ENCODE results near the gene RPTOR.

Gene RPTOR

DNA sequence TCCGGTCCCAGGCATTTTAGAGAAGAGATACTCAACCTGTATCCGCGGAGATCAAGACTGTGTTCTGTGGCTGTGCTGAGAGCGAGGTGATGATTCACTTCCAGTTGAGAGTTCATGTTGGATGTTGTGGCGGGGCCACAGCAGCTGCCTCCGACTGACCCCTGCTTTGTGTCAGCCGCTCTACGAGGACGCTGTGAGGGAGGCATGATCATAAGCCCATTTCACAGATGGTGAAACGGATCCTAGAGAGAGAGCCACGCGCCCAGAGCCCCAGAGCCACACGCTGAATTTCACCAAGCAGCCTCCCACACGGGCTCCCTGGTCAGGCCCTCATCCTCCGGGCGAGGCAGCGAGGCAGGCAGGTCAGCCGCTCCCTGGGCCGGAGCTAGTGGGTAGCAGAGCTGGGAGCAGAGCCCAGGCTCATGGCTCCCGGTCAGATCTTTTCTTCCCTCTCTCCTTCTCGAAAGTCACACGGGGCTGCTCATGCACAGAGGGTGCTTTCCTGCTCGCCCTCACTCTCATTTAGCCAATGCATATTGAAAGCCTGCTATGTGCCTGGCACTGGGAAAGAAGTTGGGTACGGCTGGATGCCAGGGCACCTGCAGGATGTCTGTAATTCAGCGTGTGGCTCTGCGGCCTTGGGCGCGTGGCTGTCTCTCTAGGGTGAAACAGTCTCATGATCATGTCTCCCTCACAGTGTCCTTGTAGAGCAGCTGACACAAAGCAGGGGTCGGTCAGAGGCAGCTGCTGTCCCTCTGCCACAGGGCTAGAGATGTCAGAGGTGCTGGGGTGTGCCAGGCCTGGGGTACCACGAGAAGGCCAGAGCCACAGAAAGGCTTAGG, 291.4 kb downstream of the RPTOR start:
- in situ Hi-C loops (cut with MboI; ENCODE audit: low pct_unique_long_range_greater_than_20kb, low sequenced_read_pairs, unreplicated experiment) = no loop called here
- TF ChIP-seq, protein P1, sequence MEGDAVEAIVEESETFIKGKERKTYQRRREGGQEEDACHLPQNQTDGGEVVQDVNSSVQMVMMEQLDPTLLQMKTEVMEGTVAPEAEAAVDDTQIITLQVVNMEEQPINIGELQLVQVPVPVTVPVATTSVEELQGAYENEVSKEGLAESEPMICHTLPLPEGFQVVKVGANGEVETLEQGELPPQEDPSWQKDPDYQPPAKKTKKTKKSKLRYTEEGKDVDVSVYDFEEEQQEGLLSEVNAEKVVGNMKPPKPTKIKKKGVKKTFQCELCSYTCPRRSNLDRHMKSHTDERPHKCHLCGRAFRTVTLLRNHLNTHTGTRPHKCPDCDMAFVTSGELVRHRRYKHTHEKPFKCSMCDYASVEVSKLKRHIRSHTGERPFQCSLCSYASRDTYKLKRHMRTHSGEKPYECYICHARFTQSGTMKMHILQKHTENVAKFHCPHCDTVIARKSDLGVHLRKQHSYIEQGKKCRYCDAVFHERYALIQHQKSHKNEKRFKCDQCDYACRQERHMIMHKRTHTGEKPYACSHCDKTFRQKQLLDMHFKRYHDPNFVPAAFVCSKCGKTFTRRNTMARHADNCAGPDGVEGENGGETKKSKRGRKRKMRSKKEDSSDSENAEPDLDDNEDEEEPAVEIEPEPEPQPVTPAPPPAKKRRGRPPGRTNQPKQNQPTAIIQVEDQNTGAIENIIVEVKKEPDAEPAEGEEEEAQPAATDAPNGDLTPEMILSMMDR (IDR thresholded peaks at IDR 0.05; ENCODE audit: extremely low read depth, insufficient read depth, missing control alignments) = no peak
- no peak for DNase-seq (ENCODE audit: low spot score)

DNA sequence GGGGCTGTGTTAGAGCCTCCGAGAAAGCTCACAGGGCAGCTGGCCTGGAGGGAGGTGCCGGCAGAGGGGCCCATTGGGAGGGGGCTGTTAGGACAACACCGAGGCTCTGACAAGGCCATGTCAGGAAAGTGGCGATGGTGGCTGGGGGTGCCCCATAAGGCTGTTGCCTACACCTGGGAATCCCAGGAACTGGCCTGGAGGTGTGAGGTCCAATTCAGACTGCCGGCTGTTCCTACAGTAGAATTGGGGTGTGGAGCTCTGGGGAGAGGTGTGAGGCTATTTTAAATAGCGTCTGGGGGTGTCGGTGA, 292.0 kb downstream of the RPTOR start:
- in situ Hi-C loops (cut with MboI; ENCODE audit: low pct_unique_long_range_greater_than_20kb, low sequenced_read_pairs, unreplicated experiment) = no loop called here
- no peak for DNase-seq (ENCODE audit: low spot score)
- TF ChIP-seq, protein P1 (IDR thresholded peaks at IDR 0.05; ENCODE audit: extremely low read depth, insufficient read depth, missing control alignments) = no peak

DNA sequence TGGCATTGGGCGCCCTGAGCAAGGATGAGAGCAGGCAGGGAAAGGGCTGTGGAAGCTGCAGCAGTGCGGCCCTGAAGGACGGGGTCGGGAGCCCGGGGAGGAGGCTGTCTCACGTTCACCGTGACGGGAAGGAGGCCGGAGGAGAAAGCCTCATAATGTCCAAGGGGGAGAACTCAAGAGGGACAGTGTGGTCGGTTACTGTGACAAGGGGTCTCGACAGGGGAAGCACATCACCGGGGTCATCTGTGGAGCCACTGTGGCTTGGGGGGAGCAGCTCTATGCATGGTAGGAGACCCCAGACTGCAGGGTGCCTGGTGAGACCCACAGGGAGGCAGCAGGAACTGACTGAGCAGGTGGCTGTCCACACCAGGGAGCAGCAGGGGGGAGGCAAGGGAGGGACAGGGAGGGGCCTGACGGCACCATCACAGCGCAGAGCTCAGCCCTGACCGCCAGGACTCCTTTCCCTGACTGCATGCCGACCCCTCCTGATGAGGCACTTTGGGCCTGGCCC, 292.4 kb downstream of the RPTOR start:
- no peak for DNase-seq (ENCODE audit: low spot score)
- TF ChIP-seq, protein P1 (IDR thresholded peaks at IDR 0.05; ENCODE audit: extremely low read depth, insufficient read depth, missing control alignments) = no peak
- in situ Hi-C loops (cut with MboI; ENCODE audit: low pct_unique_long_range_greater_than_20kb, low sequenced_read_pairs, unreplicated experiment) = no loop called here

DNA sequence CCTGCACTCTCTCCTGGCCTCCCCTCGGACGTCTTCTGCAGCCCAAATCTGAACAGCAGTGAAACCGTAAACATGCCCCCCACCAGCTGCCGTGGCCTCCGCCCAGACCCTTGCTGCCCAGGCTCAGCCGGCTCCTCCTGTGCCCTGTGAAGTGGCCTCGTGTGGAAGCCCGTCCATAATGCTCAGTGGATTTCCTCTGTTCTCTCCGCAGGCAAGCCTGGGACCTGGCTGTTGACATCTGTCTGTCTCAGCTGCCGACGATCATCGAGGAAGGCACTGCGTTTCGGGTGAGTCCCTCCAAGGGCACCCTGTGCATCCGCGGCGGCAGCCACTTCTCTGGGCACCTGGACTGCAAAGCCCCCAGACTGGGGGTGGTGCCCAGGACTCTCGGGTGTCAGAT, 293.1 kb downstream of the RPTOR start:
- in situ Hi-C loops (cut with MboI; ENCODE audit: low pct_unique_long_range_greater_than_20kb, low sequenced_read_pairs, unreplicated experiment) = no loop called here
- DNase-seq (ENCODE audit: low spot score) = no peak
- TF ChIP-seq, protein P1 (IDR thresholded peaks at IDR 0.05; ENCODE audit: extremely low read depth, insufficient read depth, missing control alignments) = no peak

DNA sequence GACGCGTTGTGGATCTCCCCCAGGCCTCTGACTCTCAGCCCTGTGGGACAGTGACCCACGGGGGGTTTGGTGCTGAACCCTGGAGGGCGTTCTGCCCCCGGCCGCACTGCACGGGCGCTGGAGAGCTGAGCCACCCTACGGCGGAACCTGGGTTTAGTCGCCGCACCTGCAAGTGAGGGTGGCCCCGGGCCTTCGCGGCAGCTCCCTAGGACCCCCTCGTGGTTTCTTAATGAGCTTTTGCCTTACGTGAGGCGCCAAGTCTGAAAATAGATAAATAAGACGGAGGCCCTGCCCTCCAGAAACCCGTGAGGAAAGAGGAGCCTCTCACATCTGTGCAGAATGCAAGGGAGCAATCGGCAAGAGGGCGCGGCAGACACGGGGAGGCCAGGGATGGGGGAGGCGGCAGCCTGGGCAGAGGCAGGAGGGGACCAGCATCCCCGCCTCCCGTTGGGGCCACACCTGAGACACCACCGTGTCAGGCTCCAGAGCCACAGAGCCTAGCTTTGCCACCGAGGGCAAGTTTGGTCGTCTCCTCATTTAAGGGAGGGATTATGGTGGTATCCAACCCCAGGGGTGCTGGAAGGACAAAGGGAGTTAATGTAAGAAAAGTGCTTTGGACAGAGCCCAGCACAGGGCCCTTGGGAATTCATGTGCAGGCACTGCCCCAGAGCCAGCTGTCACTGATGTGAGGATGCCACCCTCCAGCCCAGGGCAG, 293.8 kb downstream of the RPTOR start:
- no peak for DNase-seq (ENCODE audit: low spot score)
- in situ Hi-C loops (cut with MboI; ENCODE audit: low pct_unique_long_range_greater_than_20kb, low sequenced_read_pairs, unreplicated experiment) = no loop called here
- TF ChIP-seq, protein P1 (IDR thresholded peaks at IDR 0.05; ENCODE audit: extremely low read depth, insufficient read depth, missing control alignments) = no peak

DNA sequence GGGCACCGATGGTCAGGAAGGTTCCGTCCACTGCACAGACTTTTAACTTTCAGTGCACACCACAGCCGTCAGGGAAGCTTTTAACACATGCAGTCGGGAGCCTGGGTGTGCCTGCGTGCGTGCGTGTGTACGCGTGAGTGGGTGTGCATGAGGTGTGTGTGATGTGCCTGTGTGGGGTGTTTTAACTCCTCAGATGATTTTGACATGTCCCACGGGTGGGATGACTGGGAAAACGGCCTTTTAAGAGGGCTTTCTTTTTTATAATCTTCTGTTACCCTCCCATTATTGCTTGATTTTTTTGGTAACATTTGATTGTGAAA, 294.3 kb downstream of the RPTOR start:
- no peak for DNase-seq (ENCODE audit: low spot score)
- in situ Hi-C loops (cut with MboI; ENCODE audit: low pct_unique_long_range_greater_than_20kb, low sequenced_read_pairs, unreplicated experiment) = no loop called here

More for the DNA sequence above, 294.3 kb downstream of the RPTOR start:
- TF ChIP-seq, protein P1 (IDR thresholded peaks at IDR 0.05; ENCODE audit: extremely low read depth, insufficient read depth, missing control alignments) = no peak

Data from GM13977 (cell line).